Hematopoietic multipotent progenitor cell treated with erythropoietin and hydrocortisone succinate and interleukin-3 and kit ligand, for 17 days (in vitro differentiated cells): Measurements from ENCODE around the gene ACAD11.

ENCODE experiments used
- DNase-seq: peaks from one replicate; pipeline ENCODE4 v3.0.0-alpha.2; 2015; ENCODE audit warnings: low spot score

Gene ACAD11

DNA sequence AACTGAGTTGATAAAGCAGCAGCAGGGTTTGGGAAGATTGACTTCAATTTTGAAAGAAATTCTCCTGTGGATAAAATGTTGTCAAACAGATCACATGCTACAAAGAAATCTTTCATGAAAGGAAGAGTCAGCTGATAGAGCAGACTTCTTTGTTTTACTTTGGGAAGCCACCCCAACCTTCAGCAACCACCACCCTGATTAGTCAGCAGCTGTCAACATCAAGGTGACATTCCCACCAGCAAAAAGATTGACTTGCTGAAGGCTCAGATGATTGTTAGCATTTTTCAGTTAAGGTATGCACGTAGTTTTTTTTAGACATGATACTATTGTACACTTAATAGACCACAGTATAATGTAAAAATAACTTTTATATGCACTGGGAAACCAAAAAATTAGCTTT is 150.1 kb downstream of the ACAD11 start:
- no peak for DNase-seq

DNA sequence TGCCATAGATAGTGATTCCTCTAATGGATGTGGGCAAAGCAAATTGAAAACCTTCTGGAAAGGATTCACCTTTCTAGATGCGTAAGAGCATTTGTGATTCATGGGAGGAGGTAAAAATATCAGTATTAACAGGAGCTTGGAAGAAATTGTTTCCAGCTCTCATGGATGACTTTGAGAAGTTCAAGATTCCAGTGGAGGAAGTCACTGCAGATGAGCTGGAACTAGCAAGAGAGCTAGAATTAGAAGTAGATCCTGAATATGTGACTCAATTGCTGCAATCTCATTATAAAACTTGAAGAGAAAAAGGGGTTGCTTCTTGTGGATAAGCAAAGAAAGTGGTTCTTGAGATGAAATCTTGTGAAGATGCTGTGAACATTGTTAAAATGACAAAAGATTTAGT is 150.5 kb downstream of the ACAD11 start:
- DNase-seq: no peak
